Inferior parietal cortex (tissue), 1 donor: Measurements from ENCODE around the gene POLR3E.

Experiments used
- DNase-seq: peaks from one replicate; pipeline ENCODE4 v3.0.0-alpha.2; 2016; ENCODE audit errors: extremely low spot score

POLR3E gene

DNA sequence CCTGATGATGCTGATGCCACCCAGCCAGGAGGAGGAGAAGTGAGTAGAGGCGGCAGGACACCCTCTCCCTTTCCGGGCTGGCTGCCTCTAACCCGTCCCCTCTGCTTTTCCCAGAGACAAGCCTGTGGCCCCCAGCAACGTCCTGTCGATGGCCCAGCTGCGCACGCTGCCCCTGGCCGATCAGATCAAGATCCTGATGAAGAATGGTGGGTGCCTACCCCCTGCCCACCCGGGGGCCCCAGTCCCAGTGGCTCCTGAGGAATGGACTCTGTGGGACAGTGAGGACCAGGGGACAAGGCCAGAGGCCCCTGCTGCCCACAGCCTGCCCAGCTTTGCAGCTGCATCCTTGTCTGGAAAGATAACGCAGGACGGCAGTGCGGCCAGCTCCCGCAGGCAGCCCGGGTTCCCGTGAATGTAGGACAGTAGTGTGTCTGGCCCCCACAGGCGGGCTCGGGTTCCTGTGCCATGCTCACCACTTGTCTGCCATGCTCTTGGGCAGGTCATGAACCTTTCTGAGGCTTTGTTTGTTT lies 19.9 kb downstream of the POLR3E start:
- no peak for DNase-seq

DNA sequence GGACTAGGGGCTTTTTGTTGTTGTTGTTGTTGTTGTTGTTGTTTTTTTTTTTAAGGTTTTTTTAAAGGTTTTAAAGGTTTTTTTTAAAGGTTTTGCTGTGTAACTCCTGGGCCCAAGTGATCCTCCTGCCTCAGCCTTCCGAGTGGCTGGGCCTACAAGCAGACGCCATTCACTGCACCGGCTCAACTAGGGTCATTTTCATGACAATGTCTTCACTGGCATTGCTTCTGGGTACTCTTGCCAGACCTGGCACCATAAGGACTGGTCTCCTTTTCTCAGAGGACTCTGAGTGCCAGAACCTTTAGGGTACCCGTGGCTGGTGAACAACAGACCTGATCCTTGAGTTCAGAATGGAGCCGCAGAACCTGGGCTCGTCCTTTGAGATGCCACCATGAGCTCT lies 20.4 kb downstream of the POLR3E start:
- no peak for DNase-seq

GRCh38 chr16:22318690-22319358 lies 21.6 kb downstream of the POLR3E start:
- DNase-seq, result no peak

DNA sequence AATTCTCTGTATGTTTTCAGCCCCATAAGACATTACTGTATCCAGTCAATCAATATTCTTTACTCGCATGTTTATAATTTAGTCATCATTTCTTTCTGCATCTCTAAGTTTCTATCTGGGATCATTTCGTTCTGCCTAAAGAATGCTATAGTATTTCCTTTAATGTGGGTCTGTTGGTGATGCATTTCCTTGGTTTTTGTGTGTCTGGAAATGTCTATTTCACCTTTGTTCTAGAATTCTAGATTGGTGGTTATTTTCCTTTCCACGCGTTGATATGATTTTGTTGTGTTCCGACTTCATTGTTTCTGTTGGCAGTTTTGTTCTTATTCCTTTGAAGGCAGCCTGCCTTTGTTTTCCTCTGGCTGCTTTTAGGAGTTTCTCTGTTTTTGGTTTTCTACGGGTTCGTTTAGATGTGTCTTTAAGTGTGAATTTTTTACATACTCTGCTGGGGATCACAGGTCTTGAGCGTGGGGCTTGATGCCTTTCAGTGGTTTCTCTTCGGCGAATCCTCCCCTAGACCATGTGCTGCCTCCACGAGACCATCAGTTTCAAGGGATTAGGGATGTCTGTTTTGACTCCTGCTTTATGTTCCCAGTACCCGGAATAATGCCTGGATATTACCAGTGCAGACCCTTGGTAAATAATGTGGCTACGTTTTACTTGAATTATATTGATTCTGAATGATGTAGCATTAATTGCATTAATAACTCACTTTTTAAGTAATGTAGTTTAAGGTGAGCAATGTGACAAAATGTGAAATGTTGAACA lies 23.5 kb downstream of the POLR3E start:
- DNase-seq, result no peak

DNA sequence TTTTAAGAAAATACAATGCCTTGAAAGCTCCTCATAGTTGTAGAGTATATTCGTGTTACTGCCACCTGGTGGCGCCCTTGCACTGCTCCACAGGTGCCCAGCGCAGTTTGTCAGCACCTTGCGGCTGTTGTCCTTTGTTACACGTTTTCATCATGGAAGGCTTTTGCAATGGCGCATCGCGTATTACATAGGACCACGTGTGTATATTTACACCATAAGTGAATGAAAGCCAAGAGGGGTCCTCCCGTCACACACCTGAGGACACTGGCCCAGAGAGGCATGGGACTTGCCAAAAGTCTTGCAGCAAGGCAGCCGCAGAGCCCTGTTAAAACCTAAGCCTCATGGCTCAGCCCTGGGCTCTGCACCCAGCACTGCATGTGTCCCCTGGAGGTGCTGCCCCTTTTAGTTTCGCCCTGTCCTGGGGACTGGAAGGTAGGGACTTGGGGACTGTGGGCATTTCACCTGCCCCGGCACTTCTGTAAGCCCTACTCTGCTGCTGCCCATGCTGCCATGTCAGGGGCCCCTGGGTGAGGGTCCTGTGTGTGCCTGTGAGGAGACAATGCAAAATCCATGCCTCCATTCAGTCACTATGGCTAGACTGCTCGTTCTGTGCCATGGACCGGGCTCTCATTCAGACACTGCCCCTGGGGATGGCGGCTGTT lies 24.3 kb downstream of the POLR3E start:
- peak; percentile 64 for DNase-seq

GRCh38 chr16:22322021-22322471 lies 24.8 kb downstream of the POLR3E start:
- DNase-seq, result no peak

DNA sequence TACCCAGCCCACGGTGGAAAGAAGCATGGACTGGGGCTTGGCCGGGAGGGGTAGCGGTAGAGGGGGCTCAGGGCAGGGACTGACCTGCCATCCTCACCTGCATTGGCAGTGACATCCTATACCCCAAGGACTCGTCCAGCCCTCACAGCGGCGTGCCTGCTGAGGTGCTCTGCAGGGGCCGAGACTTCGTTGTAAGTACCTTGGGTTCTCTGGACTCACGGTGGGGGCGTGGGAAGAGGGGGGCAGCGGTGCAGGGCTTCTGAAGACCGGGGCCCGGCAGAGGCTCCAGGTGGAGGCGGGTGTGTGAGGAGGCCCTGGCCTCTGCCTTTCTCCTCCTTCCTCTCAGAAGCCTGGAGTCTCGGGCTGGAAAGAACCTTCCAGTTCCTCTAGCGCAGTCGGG lies 25.5 kb downstream of the POLR3E start:
- no peak for DNase-seq

DNA sequence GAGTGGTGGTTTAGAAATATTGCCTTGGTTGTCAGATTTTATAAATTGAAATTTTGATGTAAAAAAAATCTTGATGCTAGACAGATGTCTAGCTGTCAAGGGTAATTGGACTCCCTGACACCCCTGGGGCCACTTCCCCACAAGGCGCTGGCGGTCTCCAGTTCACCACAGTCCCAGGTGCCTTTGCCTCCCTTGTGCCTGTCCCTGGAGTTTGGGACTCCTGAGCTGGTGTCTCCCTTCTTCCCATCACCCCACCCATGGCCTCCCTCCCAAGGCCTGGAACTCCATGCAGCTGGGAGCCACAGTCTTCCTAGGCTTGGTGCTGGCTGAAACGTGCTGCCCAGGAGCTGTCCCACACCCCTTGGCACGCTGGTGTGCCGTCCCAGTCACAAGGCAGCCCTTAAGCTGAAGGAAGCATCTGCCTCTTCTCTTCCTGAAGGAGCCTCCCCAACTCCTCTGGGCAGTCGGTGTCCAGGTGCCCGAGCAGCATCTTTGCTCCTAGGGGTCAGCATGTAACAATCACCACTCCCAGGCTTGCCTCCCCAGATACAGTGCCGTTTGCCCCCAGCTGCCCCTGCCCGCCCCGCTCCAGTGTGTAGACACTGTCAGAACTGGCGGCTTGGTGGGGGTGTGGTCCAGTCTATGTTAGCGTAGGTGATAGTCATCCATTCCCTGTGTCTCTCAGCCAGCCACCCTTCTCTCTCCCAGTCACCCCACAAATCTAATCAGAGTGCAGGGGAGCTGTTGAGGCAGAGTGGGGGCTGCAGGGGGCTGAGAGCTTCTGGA lies 26.2 kb downstream of the POLR3E start:
- DNase-seq, result no peak

DNA sequence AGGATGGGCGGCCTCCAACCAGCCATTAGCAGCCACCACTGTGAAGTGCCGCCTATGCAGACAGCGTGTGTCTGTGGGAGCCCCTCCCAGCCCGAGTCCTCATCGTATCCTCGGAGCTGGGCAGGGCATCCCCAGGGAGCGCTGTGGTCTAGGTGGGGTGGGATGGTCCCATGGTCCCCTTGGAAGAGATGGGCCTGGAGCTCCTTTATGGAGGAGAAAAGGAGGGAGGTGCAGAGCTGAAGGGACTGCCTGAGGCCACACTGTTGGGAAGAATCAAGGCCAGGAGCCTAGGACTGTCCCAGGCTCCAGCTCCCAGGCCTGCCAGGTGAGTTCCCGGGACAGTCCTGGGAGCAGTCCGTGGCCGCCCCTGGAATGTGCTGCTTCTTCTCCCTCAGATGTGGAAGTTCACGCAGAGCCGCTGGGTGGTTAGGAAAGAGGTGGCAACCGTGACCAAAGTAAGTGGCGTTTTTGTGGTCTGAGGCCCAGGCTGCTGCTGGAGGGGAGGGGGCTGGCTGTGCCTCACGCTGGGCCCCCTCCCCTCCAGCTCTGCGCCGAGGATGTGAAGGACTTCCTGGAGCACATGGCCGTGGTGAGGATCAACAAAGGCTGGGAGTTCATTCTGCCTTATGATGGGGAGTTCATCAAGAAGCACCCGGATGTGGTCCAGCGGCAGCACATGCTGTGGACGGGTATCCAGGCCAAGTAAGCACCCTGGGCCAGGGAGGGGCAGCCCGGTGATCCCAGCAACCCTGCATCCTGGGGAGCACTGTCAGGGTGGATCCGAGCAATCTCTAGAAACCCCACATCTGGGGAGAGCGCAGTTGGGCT lies 27.0 kb downstream of the POLR3E start:
- no peak for DNase-seq

DNA sequence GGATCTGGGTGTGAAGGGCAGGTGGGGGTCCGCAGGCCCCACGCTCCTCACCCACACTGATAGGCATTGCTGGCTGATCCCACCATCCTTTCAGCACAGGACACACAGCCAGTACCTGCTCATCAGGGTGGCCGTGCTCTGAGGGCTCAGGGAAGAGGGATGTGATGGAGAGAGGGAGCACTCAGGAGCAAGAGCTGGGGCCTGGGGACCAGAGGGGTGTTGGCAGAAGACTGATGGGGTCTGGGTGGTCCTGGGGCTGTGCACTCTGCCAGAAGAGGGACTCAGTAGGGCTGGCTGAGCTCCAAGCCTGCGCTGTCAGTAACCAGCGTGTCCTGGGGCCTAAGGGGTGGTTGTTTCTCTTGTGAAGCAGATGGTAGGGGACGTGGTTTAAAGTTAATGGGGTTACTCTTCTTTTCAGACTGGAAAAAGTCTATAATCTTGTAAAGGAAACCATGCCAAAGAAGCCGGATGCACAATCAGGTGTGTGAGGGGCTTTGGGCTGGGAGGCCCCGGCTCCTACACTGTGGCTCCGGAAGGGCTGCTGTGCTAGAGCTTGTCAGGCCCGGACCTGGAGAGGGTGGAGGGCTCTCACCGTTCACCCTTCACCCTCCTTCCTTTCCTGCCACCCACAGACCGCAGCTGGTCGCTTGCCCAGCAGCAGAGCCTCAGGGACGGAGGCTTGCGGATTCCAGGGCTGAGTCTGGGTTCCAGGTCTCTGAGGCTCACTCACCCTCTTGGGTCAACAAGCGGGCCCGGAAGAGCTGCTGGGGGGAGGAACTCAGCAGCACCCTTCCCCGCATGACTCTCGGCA lies 27.8 kb downstream of the POLR3E start:
- no peak for DNase-seq

DNA sequence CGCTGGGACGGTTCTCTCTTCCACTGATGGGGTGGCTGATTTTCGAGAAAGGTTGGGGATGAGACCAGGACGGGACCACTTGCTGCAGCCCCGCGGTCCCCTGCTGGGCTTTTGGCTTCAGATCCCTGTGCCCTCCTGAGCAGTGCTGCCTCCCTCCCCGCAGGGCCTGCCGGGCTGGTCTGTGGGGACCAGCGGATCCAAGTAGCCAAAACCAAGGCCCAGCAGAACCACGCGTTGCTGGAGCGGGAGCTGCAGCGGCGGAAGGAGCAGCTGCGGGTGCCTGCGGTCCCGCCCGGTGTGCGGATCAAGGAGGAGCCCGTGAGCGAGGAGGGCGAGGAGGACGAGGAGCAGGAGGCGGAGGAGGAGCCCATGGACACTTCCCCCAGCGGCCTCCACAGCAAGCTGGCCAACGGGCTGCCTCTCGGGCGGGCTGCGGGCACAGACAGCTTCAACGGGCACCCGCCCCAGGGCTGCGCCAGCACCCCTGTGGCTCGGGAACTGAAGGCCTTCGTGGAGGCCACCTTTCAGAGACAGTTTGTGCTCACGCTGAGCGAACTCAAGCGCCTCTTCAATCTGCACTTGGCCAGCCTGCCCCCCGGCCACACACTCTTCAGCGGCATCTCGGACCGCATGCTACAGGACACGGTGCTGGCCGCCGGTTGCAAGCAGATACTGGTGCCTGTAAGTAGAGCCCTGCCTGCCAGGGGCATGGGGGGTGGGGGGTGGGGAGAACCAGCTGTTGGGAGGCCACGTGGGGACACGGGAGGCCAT lies 28.6 kb downstream of the POLR3E start:
- DNase-seq, result no peak

DNA sequence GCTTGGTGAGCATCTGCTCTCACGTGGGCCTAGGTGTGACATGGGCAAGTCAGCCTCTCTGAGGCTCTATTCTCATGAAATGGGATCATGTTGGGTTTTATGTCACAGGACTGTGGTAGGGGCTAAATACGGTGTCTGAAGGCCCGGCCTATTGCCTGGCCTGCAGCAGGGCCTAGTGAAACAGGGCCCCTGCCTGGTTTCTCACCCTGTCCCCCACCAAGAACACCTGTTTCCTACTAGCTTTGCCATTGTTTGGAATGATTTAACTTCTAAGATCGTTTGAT lies 29.1 kb downstream of the POLR3E start:
- DNase-seq, result no peak

GRCh38 chr16:22326771-22327445 lies 29.7 kb downstream of the POLR3E start:
- no peak for DNase-seq

DNA sequence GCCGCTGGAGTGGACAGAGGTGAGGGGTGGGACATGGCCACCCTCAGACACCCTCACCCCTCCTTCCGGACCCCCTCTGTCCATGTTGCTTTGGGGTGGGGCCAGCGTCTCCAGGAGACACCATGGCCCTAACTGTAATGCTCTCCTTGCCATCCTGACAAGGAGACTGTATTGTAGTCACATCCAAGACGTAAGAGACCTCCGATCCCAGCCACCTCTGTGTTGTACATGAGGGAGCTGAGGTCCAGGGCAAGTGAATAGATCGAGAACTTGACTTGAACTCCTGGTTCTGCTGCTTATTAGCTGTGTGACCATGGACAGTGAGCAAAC lies 30.2 kb downstream of the POLR3E start:
- no peak for DNase-seq

- DNase-seq, result no peak
Measured at GRCh38 chr16:22328081-22328725, 31.0 kb downstream of the POLR3E start.

DNA sequence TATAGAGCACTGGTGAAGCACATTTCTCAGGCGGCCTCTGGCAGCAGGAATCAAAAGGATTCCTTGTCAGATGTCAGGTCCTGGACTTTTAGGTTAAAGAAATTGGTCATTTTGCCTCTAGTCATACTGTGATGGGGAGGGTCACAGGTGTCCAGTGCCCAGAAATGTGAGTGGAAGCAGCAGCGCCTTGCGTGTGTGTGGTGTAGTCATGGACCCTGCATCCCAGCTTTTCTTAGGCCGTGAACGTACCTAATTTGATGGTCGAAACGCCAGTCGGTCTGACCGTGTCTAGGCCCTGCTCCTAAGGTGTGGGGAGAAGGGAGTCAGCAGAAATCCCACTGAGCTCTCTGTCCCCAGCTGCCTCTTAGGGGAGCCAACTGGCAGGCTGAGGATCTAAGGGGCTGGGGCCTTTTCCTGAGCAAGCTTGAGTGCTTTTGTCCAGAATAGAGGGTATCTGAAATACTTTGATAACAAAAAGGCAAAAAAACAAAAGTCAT lies 32.0 kb downstream of the POLR3E start:
- no peak for DNase-seq

DNA sequence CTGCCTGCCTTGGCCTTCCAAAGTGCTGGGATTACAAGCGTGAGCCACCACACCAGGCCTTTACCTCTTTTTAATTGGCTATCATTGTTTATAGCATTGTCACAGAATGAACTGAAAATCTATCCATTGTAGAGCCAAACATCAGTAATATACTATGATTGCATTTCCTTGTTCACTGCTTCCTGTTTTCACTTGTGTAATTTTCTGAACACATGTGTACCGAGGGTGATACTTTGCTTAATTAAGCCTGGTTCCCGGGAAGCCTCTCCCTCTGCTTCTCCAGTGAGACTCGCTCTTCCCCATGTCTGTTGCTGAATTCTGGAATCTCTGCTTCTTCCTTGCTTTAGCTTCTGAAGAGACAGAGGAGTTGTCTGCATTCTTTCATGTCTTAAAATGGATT lies 33.1 kb downstream of the POLR3E start:
- no peak for DNase-seq

DNA sequence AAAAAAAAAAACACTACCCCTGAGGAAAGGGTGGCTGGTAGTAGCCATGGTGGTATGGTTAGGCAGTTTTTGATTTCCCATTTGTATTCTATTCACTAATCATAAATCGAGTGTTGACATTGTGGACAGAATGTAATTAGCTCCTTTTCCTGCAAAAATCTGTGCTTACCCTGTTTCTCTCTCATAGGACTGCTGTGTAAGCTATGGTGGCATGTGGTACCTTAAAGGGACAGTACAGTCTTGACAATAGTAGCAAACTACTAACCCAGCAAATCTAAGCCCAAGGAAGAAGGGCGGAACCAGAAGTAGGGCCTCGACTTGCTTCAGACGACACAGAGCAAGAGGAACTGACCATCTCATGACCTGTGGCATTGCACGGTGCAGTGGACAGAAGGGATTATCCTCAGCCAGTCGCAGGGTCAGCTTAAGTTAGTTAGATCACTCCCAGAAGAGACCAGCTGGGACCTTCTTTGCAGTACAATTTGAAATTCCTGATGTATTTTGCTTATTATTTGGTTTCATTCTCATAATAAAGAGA lies 36.3 kb downstream of the POLR3E start:
- no peak for DNase-seq
